ENCODE data around the gene CCDC47. TPM values are rescaled to one million over a fixed set of nuclear protein-coding genes. Genes with fewer than 3 reads are reported as not detected.

Gene CCDC47
- total and polyA plus RNA-seq, 2 of the 13 experiments (the other 11 are each of a cell fraction or from before 2014, with no cell fraction given): 59.3 to 99.5 TPM

DNA sequence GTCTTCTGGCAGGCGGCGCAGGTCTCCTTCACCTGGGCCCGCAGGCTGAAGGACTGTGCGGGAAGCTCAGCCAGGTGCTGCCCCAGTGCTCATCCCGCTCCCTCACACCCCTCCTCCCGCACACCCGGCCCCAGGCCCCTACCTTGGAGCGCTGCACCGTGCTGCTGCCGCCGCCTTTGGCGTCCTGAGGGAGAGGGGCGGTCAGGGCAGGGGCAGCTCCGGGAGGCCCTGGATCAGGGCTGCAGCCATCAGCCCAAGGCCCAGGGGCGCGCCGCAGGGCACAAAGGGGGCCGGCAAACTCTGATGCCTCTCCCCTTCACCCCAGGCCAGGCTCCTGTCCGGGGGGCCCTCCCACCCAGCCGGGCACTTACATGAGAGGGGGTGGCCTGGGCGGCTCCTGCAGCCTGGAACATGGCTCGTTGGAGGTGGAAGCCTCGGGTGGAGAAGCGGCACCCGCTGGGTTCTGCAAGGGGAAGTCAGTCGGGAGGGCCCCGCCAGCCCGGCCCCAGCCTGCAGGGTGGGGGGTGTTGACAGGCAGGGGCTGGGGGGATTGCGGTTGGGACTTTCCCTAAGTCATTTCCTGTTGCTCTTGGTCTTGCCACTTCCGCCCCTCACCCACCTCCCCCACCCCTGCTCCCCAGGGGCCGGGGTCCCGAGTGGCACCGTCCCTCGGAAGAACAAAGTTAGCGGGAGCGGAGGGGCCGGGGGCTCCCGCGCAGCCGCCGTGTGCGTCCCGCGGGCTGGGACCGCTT is 74.3 kb downstream of the CCDC47 start (continued):
- peak; percentile 34; the same call in 1 of the 2 replicates for TF ChIP-seq ZNF746 (CRISPR knock-in tag; IDR thresholded peaks at IDR 0.05)
- no peak for TF ChIP-seq MBNL3 (CRISPR knock-in tag; conservative IDR thresholded peaks at IDR 0.05)
- TF ChIP-seq ZNF598 (CRISPR knock-in tag; IDR thresholded peaks at IDR 0.05; ENCODE audit: borderline replicate concordance): peak; percentile 72; the same call in 1 of the 2 replicates
- TF ChIP-seq XBP1 (CRISPR knock-in tag; IDR thresholded peaks at IDR 0.05): no peak
- TF ChIP-seq, protein P1, sequence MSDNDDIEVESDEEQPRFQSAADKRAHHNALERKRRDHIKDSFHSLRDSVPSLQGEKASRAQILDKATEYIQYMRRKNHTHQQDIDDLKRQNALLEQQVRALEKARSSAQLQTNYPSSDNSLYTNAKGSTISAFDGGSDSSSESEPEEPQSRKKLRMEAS (IDR thresholded peaks at IDR 0.05): no peak
- TF ChIP-seq, protein P2, sequence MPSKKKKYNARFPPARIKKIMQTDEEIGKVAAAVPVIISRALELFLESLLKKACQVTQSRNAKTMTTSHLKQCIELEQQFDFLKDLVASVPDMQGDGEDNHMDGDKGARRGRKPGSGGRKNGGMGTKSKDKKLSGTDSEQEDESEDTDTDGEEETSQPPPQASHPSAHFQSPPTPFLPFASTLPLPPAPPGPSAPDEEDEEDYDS (CRISPR knock-in tag; IDR thresholded peaks at IDR 0.05): no peak
- TF ChIP-seq, protein P3, sequence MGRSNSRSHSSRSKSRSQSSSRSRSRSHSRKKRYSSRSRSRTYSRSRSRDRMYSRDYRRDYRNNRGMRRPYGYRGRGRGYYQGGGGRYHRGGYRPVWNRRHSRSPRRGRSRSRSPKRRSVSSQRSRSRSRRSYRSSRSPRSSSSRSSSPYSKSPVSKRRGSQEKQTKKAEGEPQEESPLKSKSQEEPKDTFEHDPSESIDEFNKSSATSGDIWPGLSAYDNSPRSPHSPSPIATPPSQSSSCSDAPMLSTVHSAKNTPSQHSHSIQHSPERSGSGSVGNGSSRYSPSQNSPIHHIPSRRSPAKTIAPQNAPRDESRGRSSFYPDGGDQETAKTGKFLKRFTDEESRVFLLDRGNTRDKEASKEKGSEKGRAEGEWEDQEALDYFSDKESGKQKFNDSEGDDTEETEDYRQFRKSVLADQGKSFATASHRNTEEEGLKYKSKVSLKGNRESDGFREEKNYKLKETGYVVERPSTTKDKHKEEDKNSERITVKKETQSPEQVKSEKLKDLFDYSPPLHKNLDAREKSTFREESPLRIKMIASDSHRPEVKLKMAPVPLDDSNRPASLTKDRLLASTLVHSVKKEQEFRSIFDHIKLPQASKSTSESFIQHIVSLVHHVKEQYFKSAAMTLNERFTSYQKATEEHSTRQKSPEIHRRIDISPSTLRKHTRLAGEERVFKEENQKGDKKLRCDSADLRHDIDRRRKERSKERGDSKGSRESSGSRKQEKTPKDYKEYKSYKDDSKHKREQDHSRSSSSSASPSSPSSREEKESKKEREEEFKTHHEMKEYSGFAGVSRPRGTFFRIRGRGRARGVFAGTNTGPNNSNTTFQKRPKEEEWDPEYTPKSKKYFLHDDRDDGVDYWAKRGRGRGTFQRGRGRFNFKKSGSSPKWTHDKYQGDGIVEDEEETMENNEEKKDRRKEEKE (IDR thresholded peaks at IDR 0.05): no peak
- no peak for TF ChIP-seq ZNF616 (CRISPR knock-in tag; IDR thresholded peaks at IDR 0.05; ENCODE audit: low read depth)
- TF ChIP-seq ZBTB7A (CRISPR knock-in tag; IDR thresholded peaks at IDR 0.05): peak; percentile 52; the same call in 1 of the 2 replicates
- TF ChIP-seq TBX2 (CRISPR knock-in tag; IDR thresholded peaks at IDR 0.05; ENCODE audit: borderline replicate concordance): no peak
- 0 out of 2 replicates have a peak, but pooled peaks have one; percentile 28 for TF ChIP-seq YEATS4 (CRISPR knock-in tag; IDR thresholded peaks at IDR 0.05; ENCODE audit: borderline replicate concordance)
- no peak for TF ChIP-seq ZC3H4 (CRISPR knock-in tag; IDR thresholded peaks at IDR 0.05; ENCODE audit: borderline replicate concordance)
- TF ChIP-seq, protein P4, sequence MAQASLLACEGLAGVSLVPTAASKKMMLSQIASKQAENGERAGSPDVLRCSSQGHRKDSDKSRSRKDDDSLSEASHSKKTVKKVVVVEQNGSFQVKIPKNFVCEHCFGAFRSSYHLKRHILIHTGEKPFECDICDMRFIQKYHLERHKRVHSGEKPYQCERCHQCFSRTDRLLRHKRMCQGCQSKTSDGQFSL (CRISPR knock-in tag; IDR thresholded peaks at IDR 0.05): 0 out of 2 replicates have a peak, but pooled peaks have one; percentile 48
- TF ChIP-seq GZF1 (CRISPR knock-in tag; IDR thresholded peaks at IDR 0.05): no peak
- TF ChIP-seq, protein P5, sequence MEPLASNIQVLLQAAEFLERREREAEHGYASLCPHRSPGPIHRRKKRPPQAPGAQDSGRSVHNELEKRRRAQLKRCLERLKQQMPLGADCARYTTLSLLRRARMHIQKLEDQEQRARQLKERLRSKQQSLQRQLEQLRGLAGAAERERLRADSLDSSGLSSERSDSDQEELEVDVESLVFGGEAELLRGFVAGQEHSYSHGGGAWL (CRISPR knock-in tag; IDR thresholded peaks at IDR 0.05): peak; percentile 31; the same call in 1 of the 2 replicates
- TF ChIP-seq, protein P6, sequence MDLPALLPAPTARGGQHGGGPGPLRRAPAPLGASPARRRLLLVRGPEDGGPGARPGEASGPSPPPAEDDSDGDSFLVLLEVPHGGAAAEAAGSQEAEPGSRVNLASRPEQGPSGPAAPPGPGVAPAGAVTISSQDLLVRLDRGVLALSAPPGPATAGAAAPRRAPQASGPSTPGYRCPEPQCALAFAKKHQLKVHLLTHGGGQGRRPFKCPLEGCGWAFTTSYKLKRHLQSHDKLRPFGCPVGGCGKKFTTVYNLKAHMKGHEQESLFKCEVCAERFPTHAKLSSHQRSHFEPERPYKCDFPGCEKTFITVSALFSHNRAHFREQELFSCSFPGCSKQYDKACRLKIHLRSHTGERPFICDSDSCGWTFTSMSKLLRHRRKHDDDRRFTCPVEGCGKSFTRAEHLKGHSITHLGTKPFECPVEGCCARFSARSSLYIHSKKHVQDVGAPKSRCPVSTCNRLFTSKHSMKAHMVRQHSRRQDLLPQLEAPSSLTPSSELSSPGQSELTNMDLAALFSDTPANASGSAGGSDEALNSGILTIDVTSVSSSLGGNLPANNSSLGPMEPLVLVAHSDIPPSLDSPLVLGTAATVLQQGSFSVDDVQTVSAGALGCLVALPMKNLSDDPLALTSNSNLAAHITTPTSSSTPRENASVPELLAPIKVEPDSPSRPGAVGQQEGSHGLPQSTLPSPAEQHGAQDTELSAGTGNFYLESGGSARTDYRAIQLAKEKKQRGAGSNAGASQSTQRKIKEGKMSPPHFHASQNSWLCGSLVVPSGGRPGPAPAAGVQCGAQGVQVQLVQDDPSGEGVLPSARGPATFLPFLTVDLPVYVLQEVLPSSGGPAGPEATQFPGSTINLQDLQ (CRISPR knock-in tag; IDR thresholded peaks at IDR 0.05): no peak
- peak; percentile 69 for TF ChIP-seq GABPB1 (CRISPR knock-in tag; IDR thresholded peaks at IDR 0.05)
- TF ChIP-seq SP4 (CRISPR knock-in tag; IDR thresholded peaks at IDR 0.05): peak; percentile 42; the same call in 1 of the 2 replicates
- TF ChIP-seq, protein P7, sequence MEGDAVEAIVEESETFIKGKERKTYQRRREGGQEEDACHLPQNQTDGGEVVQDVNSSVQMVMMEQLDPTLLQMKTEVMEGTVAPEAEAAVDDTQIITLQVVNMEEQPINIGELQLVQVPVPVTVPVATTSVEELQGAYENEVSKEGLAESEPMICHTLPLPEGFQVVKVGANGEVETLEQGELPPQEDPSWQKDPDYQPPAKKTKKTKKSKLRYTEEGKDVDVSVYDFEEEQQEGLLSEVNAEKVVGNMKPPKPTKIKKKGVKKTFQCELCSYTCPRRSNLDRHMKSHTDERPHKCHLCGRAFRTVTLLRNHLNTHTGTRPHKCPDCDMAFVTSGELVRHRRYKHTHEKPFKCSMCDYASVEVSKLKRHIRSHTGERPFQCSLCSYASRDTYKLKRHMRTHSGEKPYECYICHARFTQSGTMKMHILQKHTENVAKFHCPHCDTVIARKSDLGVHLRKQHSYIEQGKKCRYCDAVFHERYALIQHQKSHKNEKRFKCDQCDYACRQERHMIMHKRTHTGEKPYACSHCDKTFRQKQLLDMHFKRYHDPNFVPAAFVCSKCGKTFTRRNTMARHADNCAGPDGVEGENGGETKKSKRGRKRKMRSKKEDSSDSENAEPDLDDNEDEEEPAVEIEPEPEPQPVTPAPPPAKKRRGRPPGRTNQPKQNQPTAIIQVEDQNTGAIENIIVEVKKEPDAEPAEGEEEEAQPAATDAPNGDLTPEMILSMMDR (CRISPR knock-in tag; IDR thresholded peaks at IDR 0.05): no peak
